ENCODE results near the gene MRLN.

MRLN gene

DNA sequence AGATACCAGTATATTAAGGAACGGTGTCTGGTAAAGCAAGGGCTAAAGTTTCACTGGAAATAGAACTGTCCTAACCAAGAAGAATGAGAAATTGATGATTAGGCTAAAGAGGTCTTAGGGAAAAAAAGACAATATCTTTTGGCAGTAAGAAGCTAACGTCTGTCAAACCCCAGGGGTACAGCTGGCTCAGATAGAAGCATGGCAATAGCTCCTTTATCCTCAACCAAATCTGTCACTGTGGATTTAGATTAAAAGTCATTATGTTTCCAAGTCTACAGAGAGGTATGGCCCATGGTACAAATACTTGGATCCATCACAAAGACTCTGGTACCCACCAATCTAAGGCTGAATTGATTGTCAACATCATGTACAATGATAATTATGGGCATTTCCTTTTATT is 35.0 kb downstream of the MRLN start:
- Histone ChIP-seq H4K8ac (ENCODE audit: low read depth, low read length) (no peak overlapping the region), H3K9ac (ENCODE audit: low read depth, low read length, poor library complexity) (no peak overlapping the region), H2BK12ac (ENCODE audit: low read length) (no peak overlapping the region)

DNA sequence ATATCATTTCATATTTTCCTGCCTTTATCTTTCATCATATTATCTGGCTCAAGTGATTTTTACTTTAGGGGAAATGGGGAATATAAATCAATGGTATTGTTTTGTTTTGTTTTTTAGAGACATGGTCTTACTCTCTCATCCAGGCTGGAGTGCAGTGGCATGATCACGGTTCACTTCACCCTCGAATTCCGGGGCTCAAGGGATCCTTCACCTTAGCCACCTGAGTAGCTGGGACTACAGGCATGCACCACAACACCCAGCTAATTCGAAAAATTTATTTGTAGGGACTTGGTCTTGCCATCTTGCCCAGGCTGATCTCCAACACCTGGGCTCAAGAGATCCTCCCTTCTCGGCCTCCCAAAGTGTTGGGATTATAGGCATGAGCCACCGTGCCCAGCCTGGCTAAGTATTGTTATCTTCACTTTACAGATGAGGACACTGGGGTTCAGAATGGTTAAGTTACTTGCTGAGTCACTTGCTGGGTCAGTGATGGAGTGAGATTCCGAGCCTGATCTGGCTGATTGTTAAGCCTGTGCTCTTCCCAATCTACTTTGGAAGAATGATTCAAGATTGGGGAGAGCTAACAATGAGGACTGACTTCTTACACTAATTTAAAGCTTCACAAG is 39.9 kb downstream of the MRLN start:
- Histone ChIP-seq H2BK15ac (ENCODE audit: low read length) (no peak overlapping the region), H2BK5ac (ENCODE audit: low read length) (no peak overlapping the region), H3K9ac (ENCODE audit: low read depth, low read length, poor library complexity) (no peak overlapping the region), H3K36me3 (replicated peaks in 1 of 2; ENCODE audit: control insufficient read depth in 2 of 2, insufficient read depth in 2 of 2, low read length in 2 of 2) (no peaks in the 10 kb centered on the region), H3K79me1 (ENCODE audit: low read depth, low read length) (peaks cover 3% of the 10 kb centered on the region), H2BK12ac (ENCODE audit: low read length) (no peak overlapping the region), H3K27ac (replicated peaks; ENCODE audit: low read length) (no peak overlapping the region), H2AFZ (ENCODE audit: low read length) (no peak overlapping the region), H3K4ac (ENCODE audit: low read length) (no peak overlapping the region), H3K18ac (ENCODE audit: low read length) (no peak overlapping the region), H3K4me3 (ENCODE audit: low read length in 2 of 2) (no peak overlapping the region), H3K27me3 (ENCODE audit: control insufficient read depth in 3 of 3, insufficient read depth in 3 of 3, low read depth in 1 of 3, low read length in 3 of 3) (peaks cover 0 to 47% (median 0%) of the 10 kb centered on the region in 3 experiments), H4K91ac (ENCODE audit: low read depth, low read length, poor library complexity) (no peak overlapping the region), H3K23ac (ENCODE audit: low read depth, low read length, poor library complexity) (no peak overlapping the region), H3K9me3 (replicated peaks in 1 of 2; ENCODE audit: control insufficient read depth in 2 of 2, insufficient read depth in 1 of 2, low read depth in 1 of 2, low read length in 2 of 2) (no peaks in the 10 kb centered on the region), H3K4me1 (ENCODE audit: control insufficient read depth in 2 of 2, insufficient read depth in 1 of 2, low read depth in 1 of 2, low read length in 2 of 2) (peaks cover 3 to 4% of the 10 kb centered on the region in 2 donors), H2BK120ac (ENCODE audit: low read depth, low read length) (no peak overlapping the region), H3K14ac (ENCODE audit: low read length) (no peak overlapping the region), H3K4me2 (ENCODE audit: insufficient read depth, low read length, poor library complexity, severe bottlenecking) (no peak overlapping the region), H4K8ac (ENCODE audit: low read depth, low read length) (no peak overlapping the region), H2AK5ac (ENCODE audit: low read depth, low read length) (no peak overlapping the region)
- WGBS, 2 donors (ENCODE audit: extremely low coverage in 2 of 2, insufficient read length in 2 of 2, insufficient replicate concordance in 1 of 2): no CpG with 5 or more reads among the region's 7 CpGs
- no peak for DNase-seq (ENCODE audit: low spot score)

More for the DNA sequence above, 35.0 kb downstream of the MRLN start:
- Histone ChIP-seq H3K27ac (replicated peaks; ENCODE audit: low read length) (no peak overlapping the region), H3K27me3 (ENCODE audit: control insufficient read depth in 3 of 3, insufficient read depth in 3 of 3, low read depth in 1 of 3, low read length in 3 of 3) (peaks cover 0 to 25% (median 0%) of the 10 kb centered on the region in 3 experiments), H2BK15ac (ENCODE audit: low read length) (no peak overlapping the region), H3K79me1 (ENCODE audit: low read depth, low read length) (no peaks in the 10 kb centered on the region), H3K23ac (ENCODE audit: low read depth, low read length, poor library complexity) (no peak overlapping the region), H3K36me3 (replicated peaks in 1 of 2; ENCODE audit: control insufficient read depth in 2 of 2, insufficient read depth in 2 of 2, low read length in 2 of 2) (no peaks in the 10 kb centered on the region), H2AK5ac (ENCODE audit: low read depth, low read length) (no peak overlapping the region), H3K14ac (ENCODE audit: low read length) (no peak overlapping the region), H3K4me1 (ENCODE audit: control insufficient read depth in 2 of 2, insufficient read depth in 1 of 2, low read depth in 1 of 2, low read length in 2 of 2) (no peaks in the 10 kb centered on the region), H2AFZ (ENCODE audit: low read length) (no peak overlapping the region), H3K9me3 (replicated peaks in 1 of 2; ENCODE audit: control insufficient read depth in 2 of 2, insufficient read depth in 1 of 2, low read depth in 1 of 2, low read length in 2 of 2) (no peaks in the 10 kb centered on the region), H3K4me2 (ENCODE audit: insufficient read depth, low read length, poor library complexity, severe bottlenecking) (no peak overlapping the region), H3K18ac (ENCODE audit: low read length) (no peak overlapping the region), H2BK5ac (ENCODE audit: low read length) (no peak overlapping the region), H3K4me3 (ENCODE audit: low read length in 2 of 2) (no peak overlapping the region), H4K91ac (ENCODE audit: low read depth, low read length, poor library complexity) (no peak overlapping the region), H2BK120ac (ENCODE audit: low read depth, low read length) (no peak overlapping the region), H3K4ac (ENCODE audit: low read length) (no peak overlapping the region)
- WGBS, 2 donors (ENCODE audit: extremely low coverage in 2 of 2, insufficient read length in 2 of 2, insufficient replicate concordance in 1 of 2): no CpG with 5 or more reads among the region's 2 CpGs
- DNase-seq (ENCODE audit: low spot score): no peak

DNA sequence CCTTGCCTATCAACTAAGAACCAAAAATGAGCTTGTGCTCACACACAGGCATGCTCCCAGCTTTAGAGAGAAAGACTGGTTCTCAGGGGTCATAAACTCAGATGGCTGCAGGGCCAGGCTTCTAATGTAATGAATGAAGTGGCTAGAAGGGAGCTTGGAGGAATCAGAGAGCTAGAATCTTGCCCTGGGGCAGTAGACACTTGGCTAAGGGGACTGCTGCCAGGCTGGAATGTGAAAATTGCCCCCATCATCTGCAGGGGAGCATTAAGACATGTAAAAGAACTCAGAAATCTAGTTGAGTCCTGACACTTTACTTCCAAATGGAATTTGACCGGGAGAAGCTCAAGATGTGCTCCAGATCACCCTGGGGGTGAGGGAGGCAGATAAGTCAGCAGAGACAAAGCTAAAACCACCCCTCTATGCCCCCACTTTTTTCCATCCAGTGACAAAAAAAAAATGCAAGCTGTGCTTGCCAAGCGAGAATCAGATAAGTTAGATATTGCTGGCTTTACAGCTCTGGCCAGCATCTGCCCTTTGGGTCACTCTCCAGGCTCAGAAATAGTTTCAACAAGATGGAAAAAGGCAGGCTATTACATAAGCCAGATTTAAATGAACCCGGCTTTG is 41.3 kb downstream of the MRLN start:
- H3K9me3 ChIP-seq (replicated peaks in 1 of 2; ENCODE audit: control insufficient read depth in 2 of 2, insufficient read depth in 1 of 2, low read depth in 1 of 2, low read length in 2 of 2): peaks cover 0 to 3% of the 10 kb centered on the region in 2 donors
- peaks cover 6 to 7% of the 10 kb centered on the region in 2 donors for H3K4me1 ChIP-seq (ENCODE audit: control insufficient read depth in 2 of 2, insufficient read depth in 1 of 2, low read depth in 1 of 2, low read length in 2 of 2)
- H3K18ac ChIP-seq (ENCODE audit: low read length): no peak overlapping the region
- no peak overlapping the region for H2BK15ac ChIP-seq (ENCODE audit: low read length)
- no peak overlapping the region for H2AFZ ChIP-seq (ENCODE audit: low read length)
- H2AK5ac ChIP-seq (ENCODE audit: low read depth, low read length): no peak overlapping the region
- no peak overlapping the region for H3K14ac ChIP-seq (ENCODE audit: low read length)
- no peak overlapping the region for H3K4ac ChIP-seq (ENCODE audit: low read length)
- DNase-seq (ENCODE audit: low spot score): no peak
- no peak overlapping the region for H2BK5ac ChIP-seq (ENCODE audit: low read length)
- no peak overlapping the region for H4K8ac ChIP-seq (ENCODE audit: low read depth, low read length)
- H3K23ac ChIP-seq (ENCODE audit: low read depth, low read length, poor library complexity): no peak overlapping the region
- no peak overlapping the region for H3K9ac ChIP-seq (ENCODE audit: low read depth, low read length, poor library complexity)
- no peak overlapping the region for H3K27ac ChIP-seq (replicated peaks; ENCODE audit: low read length)
- H4K91ac ChIP-seq (ENCODE audit: low read depth, low read length, poor library complexity): no peak overlapping the region
- peaks cover 3% of the 10 kb centered on the region for H3K79me1 ChIP-seq (ENCODE audit: low read depth, low read length)
- H3K36me3 ChIP-seq (replicated peaks in 1 of 2; ENCODE audit: control insufficient read depth in 2 of 2, insufficient read depth in 2 of 2, low read length in 2 of 2): peaks cover 0 to 9% of the 10 kb centered on the region in 2 donors
- no peak overlapping the region for H3K4me3 ChIP-seq (ENCODE audit: low read length in 2 of 2)
- no peak overlapping the region for H2BK120ac ChIP-seq (ENCODE audit: low read depth, low read length)
- WGBS, 2 donors (ENCODE audit: extremely low coverage in 2 of 2, insufficient read length in 2 of 2, insufficient replicate concordance in 1 of 2): no CpG with 5 or more reads among the region's 3 CpGs
- peaks cover 0 to 44% (median 0%) of the 10 kb centered on the region in 3 experiments for H3K27me3 ChIP-seq (ENCODE audit: control insufficient read depth in 3 of 3, insufficient read depth in 3 of 3, low read depth in 1 of 3, low read length in 3 of 3)
- H2BK12ac ChIP-seq (ENCODE audit: low read length): no peak overlapping the region
- H3K4me2 ChIP-seq (ENCODE audit: insufficient read depth, low read length, poor library complexity, severe bottlenecking): no peak overlapping the region

DNA sequence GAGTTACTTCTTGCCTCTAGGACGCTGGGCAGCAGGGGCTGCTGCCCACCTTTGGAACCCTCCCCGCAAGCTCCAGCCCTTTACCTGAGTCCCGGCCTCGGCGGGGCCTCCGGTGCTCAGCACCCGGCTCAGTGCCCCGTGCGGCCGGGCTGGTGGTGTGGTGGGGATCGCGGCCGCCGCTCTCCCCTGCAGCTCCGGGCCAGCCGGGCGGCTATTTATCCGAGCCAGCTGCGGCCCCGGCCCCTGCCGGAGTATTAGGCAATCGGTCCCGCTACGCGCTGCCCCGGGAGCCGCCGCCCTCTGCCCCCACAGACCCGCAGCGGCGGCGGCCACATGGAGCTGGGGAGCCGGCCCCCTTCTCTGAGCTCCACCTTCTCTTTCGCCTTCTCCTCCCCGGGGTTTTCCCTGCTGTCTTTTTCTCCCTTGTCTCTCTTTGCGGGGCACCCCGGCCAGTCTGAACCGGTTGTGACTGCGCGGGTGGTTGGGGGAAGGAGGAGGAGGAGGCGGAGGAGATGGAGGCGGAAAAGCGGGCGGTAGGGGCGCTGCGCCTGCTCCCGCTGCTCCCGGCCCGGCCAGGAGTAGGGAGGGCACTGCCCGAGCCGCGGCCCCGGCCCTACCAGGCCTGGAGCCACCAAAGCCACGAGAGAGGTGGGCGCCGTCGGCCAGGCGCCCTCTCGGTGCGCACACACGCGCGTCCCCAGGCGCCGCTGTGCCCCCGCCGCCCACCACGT is 43.7 kb downstream of the MRLN start, which contains the start of gene SLC16A9:
Gene SLC16A9, minus strand, starts transcription at position 456 of the 731 bp plus-strand sequence. CDS start 25,559 bp downstream, outside the sequence.
- peak within 1 kb of the TSS; percentile 94 for H4K91ac ChIP-seq (ENCODE audit: low read depth, low read length, poor library complexity)
- peak within 1 kb of the TSS; percentile 62 for H3K27ac ChIP-seq (replicated peaks; ENCODE audit: low read length)
- H3K9me3 ChIP-seq (replicated peaks in 1 of 2; ENCODE audit: control insufficient read depth in 2 of 2, insufficient read depth in 1 of 2, low read depth in 1 of 2, low read length in 2 of 2): peaks cover 0 to 3% of the 10 kb centered on the region in 2 donors
- peak within 1 kb of the TSS; percentile 84 for H3K4me2 ChIP-seq (ENCODE audit: insufficient read depth, low read length, poor library complexity, severe bottlenecking)
- H3K4me3 ChIP-seq (ENCODE audit: low read length in 2 of 2): peak within 1 kb of the TSS; percentile 89 to 92
- peak within 1 kb of the TSS; percentile 88 for H3K9ac ChIP-seq (ENCODE audit: low read depth, low read length, poor library complexity)
- WGBS, 2 donors (ENCODE audit: extremely low coverage in 2 of 2, insufficient read length in 2 of 2, insufficient replicate concordance in 1 of 2): no CpG with 5 or more reads among the region's 68 CpGs
- peak within 1 kb of the TSS; percentile 98 for H3K18ac ChIP-seq (ENCODE audit: low read length)
- no peak within 1 kb of the TSS for H4K8ac ChIP-seq (ENCODE audit: low read depth, low read length)
- H2BK15ac ChIP-seq (ENCODE audit: low read length): peak within 1 kb of the TSS; percentile 88
- H2AFZ ChIP-seq (ENCODE audit: low read length): peak within 1 kb of the TSS; percentile 98
- DNase-seq (ENCODE audit: low spot score): peak; percentile 78
- H3K23ac ChIP-seq (ENCODE audit: low read depth, low read length, poor library complexity): peak within 1 kb of the TSS; percentile 83
- H2BK120ac ChIP-seq (ENCODE audit: low read depth, low read length): peak within 1 kb of the TSS; percentile 98
- H3K14ac ChIP-seq (ENCODE audit: low read length): peak within 1 kb of the TSS; percentile 47
- peak within 1 kb of the TSS; percentile 50 for H2BK12ac ChIP-seq (ENCODE audit: low read length)
- peaks cover 0 to 33% of the 10 kb centered on the region in 2 donors for H3K36me3 ChIP-seq (replicated peaks in 1 of 2; ENCODE audit: control insufficient read depth in 2 of 2, insufficient read depth in 2 of 2, low read length in 2 of 2)
- peaks cover 6 to 7% of the 10 kb centered on the region in 2 donors for H3K4me1 ChIP-seq (ENCODE audit: control insufficient read depth in 2 of 2, insufficient read depth in 1 of 2, low read depth in 1 of 2, low read length in 2 of 2)
- no peak within 1 kb of the TSS for H3K4ac ChIP-seq (ENCODE audit: low read length)
- peak within 1 kb of the TSS; percentile 73 for H2AK5ac ChIP-seq (ENCODE audit: low read depth, low read length)
- H3K27me3 ChIP-seq (ENCODE audit: control insufficient read depth in 3 of 3, insufficient read depth in 3 of 3, low read depth in 1 of 3, low read length in 3 of 3): peaks cover 0 to 35% (median 0%) of the 10 kb centered on the region in 3 experiments
- H3K79me1 ChIP-seq (ENCODE audit: low read depth, low read length): peaks cover 4% of the 10 kb centered on the region
- H2BK5ac ChIP-seq (ENCODE audit: low read length): peak within 1 kb of the TSS; percentile 43
